NCI-H187 treated with DMSO at 0.1 percent for 48 hours (cell line): ENCODE results near the gene CBL.

Source experiments
- DNase-seq: peaks from one replicate; lab custom pipeline; 2025; lab: John Stamatoyannopoulos, UW

Gene CBL

DNA sequence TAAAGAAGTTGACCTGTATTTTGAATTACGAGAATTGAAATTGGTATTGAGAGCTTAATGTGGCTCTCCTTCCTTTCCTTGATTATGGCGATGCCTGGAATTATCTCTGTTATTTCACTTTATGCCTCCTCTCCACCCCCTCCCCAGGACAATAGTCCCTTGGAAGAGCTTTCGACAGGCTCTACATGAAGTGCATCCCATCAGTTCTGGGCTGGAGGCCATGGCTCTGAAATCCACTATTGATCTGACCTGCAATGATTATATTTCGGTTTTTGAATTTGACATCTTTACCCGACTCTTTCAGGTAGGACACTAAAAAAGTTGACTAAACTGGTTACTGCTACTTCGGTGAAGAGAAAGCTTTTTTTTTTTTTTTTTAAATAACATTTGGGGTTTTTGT, 67.6 kb downstream of the CBL start:
- DNase-seq: no peak

DNA sequence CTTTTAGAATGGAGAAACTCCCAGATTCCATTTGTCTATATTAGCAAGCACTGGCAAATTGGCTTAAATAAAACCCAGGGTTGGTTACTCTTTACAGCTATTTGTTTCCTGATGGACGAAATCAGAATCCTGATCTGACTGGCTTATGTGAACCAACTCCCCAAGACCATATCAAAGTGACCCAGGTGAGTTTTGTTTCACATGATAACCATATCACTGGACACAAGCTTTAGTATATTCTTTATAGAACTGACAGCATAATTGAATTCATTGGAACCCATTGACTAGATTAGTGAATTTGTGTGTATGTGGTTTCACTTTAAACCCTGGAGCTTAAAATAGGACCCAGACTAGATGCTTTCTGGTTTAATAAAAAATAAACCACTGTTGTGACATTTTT, 71.5 kb downstream of the CBL start:
- DNase-seq: no peak

DNA sequence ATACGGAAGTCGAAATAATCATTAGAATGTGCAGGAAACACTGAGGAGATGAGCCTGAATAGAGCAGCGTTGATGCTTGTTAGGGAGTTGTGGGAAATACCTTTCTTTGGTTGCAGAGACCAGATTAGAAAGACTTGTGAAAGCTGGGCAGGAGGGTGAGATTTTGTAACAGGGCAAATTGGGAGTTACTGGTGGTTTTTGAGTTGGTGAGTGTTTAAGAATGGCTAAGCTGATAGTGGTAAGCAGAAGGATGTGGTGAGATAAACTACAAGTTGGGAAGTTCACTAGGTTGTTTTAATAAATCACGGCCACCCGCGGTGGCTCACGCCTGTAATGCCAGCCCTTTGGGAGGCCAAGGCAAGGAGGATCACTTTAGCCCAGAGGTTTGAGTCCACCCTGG, 76.4 kb downstream of the CBL start:
- no peak for DNase-seq

DNA sequence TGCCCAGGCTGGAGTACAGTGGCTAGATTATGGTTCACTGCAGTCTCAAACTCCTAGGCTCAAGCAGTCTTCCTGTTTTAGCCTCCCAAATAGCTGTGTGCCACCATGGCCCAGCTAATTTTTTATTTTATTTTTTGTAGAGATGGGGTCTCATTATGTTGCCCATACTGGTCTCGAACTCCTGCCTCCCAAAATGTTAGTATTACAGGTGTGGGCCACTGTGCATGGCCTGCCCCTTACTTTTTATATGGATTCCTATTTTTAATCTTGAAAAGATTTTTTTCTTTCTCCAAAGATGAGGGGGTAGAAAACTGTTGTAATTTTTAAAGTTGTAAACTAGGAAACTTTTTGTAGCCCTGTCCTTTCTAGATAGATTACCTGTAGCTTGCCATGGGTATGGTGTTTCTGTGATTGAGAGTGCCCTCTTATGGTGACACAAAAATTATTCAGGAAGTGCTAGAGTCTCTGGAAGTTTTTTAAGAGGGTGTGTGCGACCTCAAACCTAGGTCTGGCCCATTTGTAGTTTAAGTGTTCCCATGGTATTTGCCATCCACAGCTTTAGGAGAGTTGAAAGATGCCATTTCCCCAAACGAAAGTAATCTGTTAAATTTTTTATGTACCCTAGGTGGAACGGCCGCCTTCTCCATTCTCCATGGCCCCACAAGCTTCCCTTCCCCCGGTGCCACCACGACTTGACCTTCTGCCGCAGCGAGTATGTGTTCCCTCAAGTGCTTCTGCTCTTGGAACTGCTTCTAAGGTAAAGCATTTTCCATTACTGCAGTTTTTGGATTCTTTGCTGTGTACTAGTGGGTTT, 78.4 kb downstream of the CBL start:
- DNase-seq: no peak

DNA sequence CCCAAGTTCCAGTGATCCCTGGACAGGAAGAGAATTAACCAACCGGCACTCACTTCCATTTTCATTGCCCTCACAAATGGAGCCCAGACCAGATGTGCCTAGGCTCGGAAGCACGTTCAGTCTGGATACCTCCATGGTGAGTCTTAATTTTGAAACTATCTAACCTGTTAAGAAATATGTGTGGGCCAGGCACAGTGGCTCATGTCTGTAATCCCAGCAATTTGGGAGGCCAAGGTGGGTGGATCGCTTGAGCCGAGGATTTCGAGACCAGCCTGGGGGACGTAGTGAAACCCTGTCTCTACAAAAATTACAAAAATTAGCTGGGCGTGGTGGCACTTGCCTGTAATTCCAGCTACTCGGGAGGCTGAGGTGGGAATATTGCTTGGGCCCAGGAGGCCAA, 79.3 kb downstream of the CBL start:
- no peak for DNase-seq

GRCh38 chr11:119288219-119288618, 82.1 kb downstream of the CBL start:
- DNase-seq: no peak

DNA sequence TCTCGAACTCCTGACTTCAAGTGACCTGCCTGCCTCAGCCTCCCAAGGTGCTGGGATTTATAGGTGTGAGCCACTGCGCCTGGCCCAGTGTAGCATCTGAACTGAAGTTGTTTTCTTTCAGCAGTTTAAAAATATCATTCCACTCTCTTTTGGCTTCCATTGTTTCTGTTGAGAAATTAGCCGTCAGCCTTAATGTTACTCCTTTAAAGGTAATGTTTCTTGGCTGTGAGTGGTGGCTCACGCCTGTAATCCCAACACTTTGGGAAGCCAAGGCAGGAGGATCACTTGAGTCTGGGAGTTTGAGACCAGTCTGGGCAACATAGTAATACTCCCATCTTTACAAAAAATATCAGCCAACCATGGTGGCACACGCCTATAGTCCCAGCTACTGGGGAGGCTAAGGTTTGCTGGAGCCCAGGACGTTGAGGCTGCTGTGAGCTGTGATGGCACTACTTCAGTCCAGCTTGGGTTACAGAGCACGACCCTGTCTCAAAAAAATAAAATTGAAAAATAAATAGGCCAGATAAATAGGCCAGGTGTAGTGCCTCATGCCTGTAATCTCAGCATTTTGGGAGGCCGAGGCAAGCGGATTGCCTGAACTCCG, 84.9 kb downstream of the CBL start:
- no peak for DNase-seq

- DNase-seq: no peak
Measured at GRCh38 chr11:119293461-119293860, 87.3 kb downstream of the CBL start.

DNA sequence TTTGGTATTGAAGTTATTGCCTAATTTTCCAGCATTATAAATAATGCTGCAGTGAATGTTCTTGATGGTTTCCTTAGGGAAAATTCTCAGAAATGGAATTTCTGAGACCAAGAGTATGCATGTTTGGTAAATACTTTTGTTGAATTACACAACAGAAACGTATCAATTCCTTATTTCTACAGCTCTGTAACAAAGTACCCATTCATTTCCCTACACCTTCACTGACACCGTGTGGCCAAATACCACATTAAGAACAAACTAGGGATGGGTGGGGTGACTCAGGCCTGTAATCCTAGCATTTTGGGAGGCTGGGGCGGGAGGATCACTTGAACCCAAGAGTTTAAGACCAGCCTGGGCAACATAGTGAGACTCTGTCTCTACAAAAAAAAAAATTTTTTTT, 89.0 kb downstream of the CBL start:
- DNase-seq: no peak

DNA sequence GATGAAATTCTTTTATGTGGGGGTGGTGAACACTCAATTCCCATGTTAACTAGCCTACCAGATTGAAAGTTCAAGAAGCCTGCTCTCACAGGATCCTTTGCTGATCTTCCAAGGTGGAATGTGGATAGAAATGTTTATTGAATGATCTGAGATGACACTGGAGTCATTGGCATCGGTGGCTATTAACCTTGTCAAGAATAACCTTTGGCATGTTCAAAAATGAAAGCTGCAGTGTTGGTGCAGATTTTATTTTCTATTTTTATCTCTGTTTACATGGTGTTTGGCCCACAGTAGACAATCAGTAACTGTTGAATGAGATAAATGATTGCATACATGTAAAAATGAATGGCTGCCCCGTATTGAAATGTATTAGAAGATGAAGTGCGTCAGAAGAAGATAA, 91.8 kb downstream of the CBL start:
- no peak for DNase-seq

DNA sequence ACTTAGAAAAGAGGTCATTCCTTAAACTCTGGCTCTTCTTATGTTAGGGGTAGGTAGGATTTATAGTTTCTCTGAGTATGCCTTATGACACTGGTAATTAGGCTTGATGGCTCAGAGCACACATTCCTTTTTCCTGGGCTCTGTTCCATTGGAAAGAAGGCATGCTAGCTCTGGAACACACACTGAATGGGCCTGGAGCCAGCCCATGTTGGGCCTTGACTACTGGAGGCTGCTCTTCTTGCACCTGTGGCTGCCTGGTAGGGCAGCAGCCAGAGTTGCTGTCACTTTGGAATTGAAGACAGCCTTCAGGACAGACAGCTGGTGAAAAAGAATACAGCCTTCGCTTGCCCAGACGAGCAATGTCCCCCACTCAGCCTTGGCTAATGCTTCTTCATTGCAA, 92.6 kb downstream of the CBL start:
- no peak for DNase-seq

DNA sequence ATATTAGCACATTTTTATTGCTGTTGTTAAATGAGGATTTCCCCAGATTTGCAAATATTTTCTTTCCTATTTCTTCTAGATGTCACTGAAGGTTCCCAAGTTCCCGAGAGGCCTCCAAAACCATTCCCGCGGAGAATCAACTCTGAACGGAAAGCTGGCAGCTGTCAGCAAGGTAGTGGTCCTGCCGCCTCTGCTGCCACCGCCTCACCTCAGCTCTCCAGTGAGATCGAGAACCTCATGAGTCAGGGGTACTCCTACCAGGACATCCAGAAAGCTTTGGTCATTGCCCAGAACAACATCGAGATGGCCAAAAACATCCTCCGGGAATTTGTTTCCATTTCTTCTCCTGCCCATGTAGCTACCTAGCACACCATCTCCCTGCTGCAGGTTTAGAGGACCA, 93.3 kb downstream of the CBL start:
- no peak for DNase-seq

DNA sequence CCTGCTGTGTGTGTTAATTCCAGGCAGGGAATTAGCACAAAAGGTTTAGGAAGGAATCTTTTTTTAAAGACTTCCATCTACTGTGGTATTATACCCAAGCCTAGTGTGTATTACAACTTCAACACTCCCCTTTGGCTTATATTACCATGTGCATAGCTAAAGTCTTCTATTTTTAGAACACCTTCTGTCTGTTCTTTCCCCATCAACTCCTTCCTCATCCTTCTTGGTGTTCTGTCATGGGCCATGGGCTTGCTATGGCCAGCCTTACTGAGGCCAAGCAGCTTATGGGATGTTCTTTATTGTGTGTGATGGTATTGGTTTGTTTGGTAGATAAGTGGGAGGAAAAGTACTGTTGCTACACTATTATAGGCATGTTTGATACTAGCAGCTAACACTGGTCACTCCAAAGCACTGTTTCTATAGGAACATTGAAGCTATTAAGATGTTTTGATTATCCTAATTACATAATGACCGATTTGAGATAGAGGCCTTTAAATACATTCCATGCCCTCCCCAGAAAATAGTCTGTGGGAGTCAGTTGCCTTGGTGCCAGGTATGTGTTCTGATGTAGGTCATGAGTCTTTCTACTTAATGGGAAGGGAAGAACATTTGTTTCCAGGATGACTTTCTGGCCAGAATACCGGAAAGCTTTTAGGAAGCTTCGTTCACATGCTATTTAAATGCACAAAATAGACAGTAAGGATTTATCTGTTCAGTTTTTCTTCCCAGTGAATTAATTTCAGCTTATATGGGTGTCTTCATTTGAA, 94.2 kb downstream of the CBL start:
- DNase-seq: no peak

DNA sequence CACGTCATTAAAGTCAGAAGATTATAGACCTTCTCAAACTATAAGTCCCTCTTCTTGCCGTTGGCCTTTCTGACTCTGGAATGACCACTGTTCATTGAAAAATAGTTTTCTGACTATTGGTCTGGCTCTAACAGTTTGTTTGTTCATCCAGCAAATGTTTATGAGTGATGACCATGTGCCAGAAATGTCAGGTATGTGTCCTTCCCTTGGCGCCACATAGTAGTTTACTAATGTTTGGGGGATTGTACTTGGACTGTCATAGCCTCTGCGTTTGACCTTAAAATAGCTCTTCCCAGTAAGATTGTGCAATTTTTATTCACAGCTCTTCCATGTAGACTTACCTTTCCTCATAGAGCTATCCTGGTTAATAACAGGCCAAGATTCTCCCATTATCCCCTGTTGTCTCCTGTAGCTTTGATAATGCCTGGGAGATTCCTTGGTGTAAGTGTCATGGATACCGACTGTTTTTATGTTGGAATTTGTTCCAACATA, 97.1 kb downstream of the CBL start:
- no peak for DNase-seq

DNA sequence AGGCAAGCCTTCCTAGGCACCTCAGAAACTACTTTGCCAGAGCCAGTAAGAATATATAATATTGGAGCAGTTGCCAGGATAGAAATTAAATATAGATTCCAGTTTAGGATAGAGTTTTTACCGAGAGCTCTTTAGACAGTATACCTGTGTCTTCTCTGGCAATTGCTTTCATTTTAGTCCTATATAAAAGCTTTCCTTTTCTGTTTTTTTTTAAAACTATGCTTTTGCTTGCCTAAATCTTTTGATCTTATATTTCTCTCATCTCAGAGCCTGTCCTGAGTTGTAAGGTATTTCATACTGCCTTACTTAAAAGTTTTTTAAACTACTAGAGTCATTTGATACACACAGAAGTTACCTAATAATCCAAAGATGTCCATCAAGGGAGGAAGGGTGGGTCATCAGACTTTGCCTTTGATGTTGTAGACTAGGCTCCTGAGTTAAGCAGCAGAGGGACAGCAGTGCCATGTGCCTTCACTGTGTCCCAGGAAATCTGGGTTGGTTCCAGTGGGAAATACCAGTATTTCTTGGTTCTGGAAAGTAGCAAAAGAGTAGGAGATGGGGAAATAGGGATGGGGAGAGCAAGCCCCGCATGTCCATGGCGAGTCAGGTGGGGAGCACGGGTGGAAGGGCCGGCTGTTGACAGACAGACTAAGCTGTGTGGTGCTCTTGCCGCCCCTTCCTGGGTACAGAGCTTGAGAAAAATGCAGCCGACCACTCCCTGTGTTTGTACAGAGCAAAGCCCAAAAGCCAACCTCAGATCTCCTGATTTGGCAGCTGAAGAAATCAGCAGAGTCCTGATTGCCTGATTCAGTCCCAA, 99.6 kb downstream of the CBL start:
- DNase-seq: no peak

DNA sequence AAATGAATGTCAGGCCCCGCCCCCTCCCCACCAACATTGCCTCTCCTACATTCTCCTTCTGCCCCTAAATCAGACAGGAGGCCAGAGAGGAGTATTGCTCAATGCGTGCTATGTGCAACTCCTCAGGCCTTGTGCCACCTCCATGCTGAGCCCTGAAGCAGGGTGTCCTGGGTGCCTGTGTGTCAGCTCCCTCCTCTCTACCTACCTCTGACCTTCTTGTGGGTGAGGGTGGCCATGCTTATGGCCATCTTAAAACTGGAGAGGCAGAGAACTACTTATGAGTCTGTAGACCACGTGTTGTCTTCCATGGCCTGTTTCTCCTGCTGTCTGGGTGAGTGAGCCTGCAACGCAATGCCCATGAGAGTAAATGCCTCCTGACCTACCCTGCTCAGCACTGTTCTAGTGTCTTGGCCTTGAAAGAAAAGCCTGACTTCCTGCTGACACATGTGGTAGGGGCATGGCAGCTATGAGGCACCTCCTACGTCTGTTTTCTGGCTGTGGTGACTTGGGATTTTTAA, 100.3 kb downstream of the CBL start:
- no peak for DNase-seq

- no peak for DNase-seq
Measured at GRCh38 chr11:119307219-119307618, 101.1 kb downstream of the CBL start.

DNA sequence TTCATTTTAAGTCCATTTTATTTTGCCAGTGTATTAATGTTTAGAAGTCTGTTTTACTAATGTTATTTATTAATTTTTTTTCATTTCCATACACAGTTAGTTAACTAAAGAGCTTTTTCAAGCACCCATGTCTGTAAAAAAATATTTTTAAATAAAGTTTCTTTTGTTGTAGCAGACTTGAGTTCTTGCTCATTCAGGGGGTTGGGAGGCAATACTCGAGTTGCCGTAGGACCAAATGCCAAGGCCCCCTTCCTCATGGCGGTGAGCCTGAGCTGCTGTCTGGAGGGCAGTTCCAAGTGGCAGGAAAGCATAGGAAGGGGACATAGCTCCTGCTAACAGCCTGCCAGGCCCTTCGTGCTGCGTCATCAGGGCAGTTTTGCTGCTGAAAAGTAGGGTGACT, 101.8 kb downstream of the CBL start:
- DNase-seq: no peak

GRCh38 chr11:119309411-119309810, 103.3 kb downstream of the CBL start:
- no peak for DNase-seq

DNA sequence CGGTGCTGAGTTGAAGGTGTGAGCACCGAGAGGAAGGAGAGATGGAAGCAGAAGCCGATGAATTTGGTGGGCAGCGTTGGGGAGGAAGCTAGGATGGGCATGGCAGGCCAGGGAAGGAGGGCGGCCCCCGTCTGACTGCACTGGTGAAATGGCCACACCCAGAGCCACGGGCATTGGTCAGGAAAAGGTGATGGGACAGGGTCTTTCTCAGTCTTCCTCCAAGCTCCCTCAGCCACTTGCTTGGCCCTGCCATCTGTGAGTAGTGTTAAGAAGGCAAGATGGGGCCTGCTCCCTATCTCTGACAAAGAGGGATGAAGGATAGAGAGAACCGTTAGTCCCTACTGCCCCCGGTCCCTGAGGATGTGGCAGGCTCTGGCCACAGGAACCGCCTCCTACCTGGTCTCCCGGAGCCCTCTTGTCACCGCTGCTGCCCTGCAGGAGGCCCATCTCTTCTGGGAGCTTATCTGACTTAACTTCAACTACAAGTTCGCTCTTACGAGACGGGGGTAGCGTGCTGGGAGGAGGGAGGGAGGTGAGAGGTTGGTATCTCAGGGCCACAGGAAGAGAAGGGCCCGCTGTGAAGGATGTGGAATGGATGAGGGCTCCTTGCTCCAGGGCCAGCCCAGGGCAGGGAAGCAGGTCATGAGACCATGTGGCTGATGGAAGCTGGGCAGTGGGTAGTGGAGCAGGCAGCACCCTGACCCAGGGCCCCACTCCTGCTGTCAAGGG, 104.0 kb downstream of the CBL start:
- no peak for DNase-seq

DNA sequence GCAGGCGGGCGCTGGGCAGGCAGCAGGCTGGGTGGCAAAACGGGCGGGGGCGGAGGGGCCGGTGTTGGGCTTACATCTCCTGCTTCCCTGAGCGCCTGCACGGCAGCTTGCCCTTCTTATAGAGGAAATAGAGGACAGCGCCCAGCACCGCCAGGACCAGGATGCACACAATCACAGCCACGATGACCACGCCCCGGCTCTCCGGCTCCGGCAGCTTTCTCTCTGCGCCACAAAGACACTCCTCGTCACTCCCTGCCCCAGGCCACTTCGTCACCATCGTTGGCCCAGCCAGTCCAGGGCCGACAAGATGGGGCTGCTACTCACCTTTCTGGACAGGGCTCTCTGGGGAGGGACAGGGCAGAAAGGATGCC, 104.5 kb downstream of the CBL start:
- no peak for DNase-seq
